Germinal center (tissue), 1 donor: Measurements from ENCODE around the gene CTBP2.
A peak's percentile ranks its signal among the peaks of the same experiment; 100 is the strongest.
"Not testable (repeated sequence)": the region's sequence is repeated elsewhere in the genome, so short reads cannot be mapped to it uniquely, and the experiment has no call there.

Experiments
- DNase-seq: peaks from one replicate; pipeline ENCODE4 v3.0.0; 2012; ENCODE audit warnings: mixed read lengths, low spot score

Gene CTBP2

DNA sequence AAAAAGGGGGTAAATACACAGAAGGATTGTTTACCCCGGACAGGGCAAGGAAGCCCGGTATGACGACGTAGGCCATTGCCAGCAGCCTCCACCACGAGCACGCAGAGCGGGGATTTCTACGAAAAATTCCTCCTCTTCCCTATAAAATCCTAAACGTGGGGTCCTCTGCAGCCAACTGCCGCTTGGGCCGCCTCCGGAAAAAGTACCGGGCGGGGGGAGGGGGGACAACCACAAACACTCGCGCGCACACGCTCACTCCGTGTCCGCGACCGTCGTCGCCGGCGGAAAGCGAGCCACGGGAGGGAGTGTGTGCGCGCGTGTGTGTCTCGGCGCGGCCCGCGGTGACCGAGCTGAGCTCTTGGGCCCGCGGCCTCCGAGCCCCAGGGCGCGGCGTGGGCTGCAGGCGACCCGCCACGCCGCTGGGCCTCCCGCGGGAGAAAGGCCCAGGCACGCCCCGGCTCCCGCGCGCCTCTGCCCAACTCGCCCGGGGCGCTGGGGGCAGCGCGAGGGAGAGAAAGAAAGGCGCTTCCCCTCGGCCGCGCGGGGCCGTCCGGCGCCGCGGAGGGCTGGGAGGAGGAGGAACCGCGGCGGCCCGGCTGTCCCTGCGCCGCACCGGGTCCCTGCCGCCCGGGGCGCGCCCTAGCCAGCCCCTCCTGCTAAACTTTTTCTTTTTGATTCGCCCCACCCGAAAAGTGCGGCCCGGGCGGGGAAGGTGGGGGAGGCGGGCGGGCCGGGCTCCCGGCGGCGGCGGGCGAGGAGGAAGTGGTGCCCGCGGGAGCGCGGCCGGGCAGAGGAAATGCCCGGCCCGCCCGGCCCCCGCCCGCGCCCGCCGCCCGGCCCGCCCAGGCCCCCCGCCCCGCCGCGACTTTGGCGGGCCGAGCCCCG is 1.5 kb downstream of the CTBP2 start:
- DNase-seq = peak; percentile 51

- no peak for DNase-seq
Observed at GRCh38 chr10:125158275-125158600, 2.1 kb downstream of the CTBP2 start.

DNA sequence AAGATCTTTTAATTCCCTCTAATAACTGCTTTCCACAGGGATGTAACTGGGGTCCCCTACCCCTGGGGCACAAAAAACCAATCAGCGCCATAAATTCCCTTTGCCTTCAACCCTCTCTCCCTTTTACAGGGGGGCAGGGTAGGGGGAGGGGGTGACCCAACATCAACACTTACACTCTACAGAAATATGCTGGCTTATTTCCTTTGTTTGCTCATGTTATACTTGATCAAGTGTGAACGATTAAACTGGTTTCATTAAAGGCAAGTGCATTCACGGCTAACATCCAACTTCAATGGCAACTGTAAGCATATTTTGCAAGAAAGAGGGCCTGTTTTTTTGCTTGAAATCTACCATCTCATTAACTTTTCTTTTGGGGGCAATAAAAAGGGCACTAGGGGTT is 2.9 kb downstream of the CTBP2 start:
- DNase-seq = no peak

GRCh38 chr10:125156739-125157480 is 3.5 kb downstream of the CTBP2 start:
- no peak for DNase-seq

GRCh38 chr10:125156196-125156595 is 4.2 kb downstream of the CTBP2 start:
- no peak for DNase-seq

DNA sequence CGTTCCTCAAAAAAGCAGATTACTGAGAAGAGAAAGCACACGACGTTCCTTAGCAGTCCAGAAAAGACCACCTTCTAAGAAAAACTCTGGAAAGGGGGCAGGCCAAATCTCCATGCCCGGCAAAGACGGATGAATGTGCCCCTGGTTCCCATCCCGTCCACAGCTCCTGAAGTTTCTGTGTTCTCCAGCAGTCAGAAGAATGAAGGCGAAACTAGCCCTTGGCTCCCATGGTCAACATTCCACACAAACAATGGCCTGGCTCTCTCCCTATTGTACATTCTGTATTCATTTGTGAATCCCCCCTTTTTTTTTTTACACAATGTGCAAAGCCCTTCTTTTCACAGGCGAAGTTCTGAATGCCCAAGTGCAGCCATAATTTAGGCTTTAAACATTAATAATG is 5.3 kb downstream of the CTBP2 start:
- no peak for DNase-seq

DNA sequence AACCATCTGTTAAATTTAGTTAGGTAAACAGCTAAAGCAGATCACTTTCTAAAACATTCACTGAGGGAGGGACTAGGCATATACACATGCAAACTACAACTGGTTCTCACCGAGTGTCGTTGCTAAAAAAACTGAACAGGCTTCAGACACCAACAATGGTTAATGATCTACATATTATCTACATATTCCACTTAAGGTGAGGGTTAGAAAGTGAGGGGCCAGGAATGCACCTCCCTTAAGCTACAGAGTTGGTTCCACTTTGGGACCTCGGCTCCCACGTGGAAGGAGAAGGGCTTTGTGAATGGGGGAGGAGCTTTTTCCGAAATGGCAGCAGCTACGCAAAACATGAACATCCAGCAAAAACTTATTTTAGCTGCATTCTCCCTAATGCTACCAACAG is 5.8 kb downstream of the CTBP2 start:
- no peak for DNase-seq

- no peak for DNase-seq
Observed at GRCh38 chr10:125153703-125154490, 6.5 kb downstream of the CTBP2 start.

DNA sequence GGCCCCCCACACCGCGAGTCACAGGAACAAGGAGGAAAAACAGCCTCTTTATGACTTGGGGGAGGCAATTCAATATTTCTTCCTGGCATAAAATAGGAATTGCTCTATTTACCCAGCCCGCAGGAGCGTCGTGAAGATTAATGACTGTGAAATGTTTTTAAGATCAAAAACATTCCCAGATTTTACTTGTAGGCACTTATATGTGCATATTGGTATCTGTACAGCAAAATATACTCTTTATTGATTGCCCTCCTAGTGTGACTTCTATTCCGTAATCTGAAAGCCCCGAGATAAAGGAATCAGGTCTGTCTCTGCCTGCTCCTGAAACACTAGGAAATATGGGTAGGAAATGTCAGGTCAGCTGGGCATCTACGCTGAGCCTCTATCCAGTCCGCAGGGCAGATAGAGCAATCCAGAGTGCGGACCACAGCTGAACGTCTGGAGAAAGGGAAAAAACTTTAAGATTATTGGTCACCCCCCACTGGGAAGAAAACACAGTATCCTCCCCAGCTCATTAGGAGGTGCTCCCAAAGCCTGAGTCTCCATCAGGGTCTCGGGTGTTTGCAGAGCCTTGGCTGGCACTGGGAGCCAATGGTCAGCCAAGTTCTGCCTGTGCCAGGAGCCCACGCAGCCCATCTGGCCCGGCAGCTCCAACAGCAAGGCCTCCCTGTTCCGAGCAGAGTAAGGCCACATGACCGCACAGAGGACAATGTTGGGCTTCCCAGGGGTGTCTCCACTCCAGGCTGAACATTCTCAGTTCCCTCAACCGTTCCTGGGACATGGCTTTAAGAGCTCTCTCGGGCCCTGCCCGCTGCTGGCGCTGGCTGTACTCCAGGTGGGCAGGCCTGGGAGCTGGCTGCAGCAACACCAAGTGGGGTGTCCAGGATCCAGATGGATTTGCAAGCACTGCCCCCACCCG is 7.7 kb downstream of the CTBP2 start:
- no peak for DNase-seq

GRCh38 chr10:125151553-125152449 is 8.6 kb downstream of the CTBP2 start:
- DNase-seq = no peak

GRCh38 chr10:125151170-125151552 is 9.2 kb downstream of the CTBP2 start:
- no peak for DNase-seq

GRCh38 chr10:125150376-125151083 is 9.8 kb downstream of the CTBP2 start:
- not testable (repeated sequence) for DNase-seq

GRCh38 chr10:125149680-125150047 is 10.7 kb downstream of the CTBP2 start:
- no peak for DNase-seq

GRCh38 chr10:125149036-125149679 is 11.2 kb downstream of the CTBP2 start:
- DNase-seq = no peak

- no peak for DNase-seq
Observed at GRCh38 chr10:125148528-125148927, 11.8 kb downstream of the CTBP2 start.

DNA sequence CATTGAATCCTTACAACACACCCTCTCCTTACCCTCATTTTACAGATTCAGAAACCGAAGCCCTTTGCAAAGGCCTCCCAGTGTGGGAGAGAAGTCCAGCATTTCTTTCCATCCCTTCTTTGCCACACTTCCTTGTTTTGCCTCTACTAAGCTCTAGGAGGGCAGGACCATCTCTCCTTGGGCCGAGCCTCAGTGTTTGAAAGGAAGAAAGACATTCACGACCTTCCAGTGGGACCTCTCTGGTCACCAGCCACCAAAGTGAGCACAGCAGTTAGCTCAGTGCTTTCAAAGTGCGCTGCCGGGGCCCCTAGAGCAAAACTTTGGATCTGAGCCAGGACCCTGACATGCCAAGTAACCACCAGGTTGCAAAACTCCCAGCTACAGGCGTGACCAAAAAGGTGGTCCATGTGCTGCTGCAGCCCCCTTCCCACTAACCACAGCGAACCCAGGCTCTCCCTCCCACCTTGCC is 12.4 kb downstream of the CTBP2 start:
- no peak for DNase-seq

- no peak for DNase-seq
Observed at GRCh38 chr10:125146791-125147579, 13.4 kb downstream of the CTBP2 start.

GRCh38 chr10:125145636-125146035 is 14.7 kb downstream of the CTBP2 start:
- no peak for DNase-seq
